ENCODE data around the gene HOXA2.

Gene HOXA2

DNA sequence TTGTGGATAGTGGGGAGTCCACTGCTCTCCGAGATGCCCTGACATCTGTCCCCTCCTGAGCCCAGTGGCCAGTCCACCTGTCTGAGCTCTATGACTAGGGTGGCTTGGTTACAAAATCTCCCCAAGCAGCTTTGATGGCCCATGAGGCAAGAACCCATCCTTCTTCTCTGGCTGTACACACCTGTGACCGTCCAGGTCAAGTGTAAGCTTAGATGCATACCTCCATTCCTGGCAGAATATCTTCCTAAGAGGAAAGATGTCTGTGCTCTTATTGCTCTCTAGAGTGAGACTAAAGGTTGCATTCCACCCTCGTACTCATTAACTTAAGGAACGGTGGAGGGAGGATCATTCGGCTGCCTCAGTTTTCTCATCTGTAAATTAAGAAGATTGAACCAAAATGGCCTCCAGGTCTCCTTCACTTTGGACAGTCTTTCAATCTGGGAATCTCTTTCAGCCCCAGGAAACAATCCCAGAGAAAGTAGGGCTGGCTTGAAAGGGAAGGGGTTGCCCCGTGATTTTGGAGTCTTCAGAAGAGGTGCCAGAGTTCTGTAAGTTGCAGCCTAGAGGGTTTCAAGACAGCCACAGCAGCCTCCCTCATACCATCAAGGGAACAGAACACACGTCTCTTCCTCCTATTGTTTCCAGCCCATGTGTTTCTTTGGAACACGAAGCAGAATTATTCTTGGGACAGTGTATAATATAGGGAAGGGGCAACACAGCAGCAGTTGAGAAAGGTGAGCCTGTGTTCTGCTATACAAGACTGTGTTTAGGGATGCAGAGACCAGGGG is 22.6 kb upstream of the HOXA2 start:
- no peak for DNase-seq (ENCODE audit: low read depth)

DNA sequence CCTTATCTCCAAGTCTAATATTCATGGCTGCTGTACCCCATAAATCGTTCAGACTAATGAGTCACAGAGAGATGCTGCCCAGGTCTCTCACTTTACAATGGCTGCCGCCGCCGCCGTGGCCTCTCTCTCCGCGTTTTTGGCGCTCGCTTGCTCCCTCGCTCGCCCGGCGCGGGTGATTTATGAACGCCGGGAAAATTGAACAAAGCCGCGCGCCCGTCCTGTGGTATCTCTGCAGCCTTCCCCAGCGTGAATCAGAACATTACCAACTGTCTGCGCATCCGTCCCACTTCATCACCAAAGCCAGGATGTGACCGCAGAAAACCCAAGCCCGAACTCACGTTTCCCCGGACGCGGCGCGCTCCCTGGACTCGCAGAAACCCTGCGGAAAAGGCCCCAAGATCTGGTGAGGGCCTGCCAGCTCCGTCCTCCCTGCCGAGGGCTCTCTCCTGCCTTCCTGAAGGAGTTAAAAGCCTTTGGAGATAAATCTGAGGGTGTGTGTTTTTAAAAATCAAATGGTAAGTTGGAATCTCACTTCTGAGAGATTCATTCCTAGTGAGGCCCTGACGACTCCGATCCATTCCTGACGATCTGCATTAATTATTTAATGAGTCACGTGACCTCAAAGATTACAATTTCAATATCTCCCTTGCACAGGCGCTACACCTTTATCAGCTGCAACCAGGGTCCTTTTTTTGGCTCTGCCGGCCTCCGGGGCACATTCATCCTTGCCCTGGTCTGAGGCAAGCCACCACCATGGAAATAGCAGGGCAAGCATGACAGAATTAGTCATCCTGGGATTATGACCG is 21.8 kb upstream of the HOXA2 start:
- DNase-seq (ENCODE audit: low read depth): no peak

DNA sequence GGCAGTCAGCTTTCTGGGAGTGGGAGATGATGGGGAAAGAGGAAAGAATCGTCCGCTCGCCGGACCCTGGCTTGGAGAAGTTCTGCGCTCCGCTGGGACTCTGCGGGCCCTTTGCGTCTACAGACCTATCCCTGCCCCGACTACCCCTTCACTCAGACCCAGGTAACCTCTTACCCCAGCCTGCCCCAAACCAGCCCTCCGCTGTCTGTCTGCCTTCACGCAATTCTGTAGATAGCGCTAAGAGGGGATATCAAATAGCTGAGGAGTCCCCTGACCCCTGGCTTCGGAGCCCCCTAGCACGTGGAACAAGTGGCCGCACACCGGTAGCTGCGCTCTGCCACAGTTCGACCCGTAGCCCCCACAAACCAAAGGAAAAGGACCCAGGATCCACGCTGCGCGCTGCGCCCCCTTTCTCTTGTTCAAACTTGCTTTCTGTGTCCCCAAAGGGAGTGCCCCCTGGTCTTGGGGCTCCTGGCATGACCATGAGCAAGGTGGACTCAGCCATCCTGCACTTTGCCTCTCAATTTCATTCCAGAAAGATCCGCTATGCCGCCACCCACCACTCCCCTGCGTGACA is 21.1 kb upstream of the HOXA2 start:
- no peak for DNase-seq (ENCODE audit: low read depth)

DNA sequence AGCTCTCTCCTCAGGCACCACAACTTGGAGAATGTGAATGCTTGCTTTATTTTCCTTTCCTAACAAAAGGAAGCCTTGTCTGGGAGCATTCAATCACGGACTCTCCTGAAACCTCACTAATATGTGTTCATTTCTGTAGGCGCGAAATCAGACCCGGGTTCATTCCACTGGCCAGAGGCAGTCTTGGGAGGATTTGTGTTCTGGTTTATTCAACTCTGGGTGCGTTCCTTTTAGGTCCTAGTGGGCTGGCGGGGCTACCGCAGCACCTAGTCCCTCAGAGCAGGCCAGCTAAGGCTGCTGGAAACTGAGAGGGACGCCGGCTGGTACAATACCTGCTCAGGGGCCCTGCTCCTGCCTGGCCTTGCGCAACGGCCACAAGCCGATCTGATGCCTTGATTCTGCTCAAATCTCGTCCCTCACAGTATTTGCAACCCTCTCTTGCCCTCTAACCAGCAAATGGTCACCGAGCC is 20.6 kb upstream of the HOXA2 start:
- DNase-seq (ENCODE audit: low read depth): no peak

DNA sequence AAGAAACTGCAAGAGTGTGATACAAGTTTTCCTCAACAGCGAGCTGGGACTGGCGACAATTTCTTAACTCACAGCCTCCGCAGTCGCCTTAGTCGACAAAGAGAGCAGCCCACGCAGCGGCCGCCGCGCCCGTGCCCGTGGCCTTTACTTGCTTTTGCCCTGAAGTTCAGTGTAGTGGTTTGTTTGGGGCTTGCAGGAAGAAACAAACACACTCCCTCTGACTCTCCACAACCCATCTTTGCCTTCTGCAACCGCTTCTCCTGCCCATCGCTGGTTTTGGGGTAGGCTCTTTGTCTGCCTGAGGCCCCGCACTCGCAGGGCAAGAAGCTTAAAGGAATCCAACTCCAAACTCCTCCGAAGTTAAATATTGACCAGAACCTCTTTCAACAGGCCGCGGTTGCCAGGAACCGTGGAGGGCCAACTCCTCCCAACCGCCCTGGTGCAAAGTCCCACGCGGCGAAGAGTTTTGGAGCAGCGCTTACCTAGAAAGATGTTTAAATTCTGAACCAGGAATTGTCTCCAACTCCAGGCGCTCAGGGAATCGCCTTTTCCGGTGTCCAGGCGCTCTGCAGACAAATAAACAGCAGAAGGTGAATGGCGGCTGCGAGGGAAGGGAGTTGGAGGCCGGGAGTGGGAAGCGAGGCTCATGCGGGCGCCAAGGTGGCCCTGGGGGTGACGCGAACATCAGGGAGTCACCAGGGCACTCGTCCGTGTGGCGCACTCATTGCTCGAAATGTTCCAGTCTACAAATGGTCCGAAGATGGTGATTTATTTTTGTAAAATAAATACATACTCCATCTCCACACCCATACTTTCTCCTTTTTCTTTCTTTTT is 19.8 kb upstream of the HOXA2 start:
- DNase-seq (ENCODE audit: low read depth): no peak

DNA sequence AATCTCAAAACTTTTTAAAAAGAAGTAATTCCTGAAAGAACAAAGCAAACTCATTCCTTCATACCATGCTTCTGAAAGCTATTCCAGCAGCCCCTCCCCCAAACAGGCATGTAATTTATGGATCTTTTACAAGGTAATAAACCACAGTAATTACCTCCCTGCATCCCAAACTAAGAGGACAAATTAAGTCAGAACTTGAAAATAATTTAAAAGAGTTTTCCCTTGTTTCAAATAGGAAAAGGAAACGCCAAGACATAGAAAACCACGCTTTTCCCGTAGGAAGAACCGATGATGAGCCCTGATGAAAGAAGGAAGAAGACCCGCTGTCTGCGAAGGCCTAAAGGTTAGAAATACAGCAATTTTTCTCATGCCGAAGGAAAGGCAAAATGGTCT is 19.2 kb upstream of the HOXA2 start:
- DNase-seq (ENCODE audit: low read depth): no peak

DNA sequence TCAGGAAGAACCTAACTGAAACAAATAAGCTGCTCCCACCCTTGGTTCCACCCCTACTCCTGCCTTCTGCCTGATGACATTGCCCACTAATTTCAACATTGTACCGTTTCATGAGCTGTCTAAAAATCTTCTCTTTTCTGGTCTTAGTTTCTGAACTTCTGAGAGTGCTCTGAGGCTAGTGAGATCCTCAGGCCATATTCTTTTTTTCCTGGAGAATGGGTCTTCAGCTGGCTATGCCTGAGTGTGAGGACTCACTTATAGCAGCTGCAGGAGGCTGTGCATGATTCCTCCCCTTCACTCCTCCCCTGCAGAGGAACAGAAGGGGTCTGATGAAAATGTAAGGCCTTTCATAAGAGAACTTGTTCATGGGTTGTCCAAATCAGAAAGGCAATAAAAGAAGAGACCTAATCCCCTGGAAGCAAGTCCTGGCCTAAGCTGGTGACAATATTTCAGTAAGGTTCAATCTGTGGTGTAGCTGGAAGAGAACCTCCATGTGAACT is 17.0 kb upstream of the HOXA2 start:
- no peak for DNase-seq (ENCODE audit: low read depth)

DNA sequence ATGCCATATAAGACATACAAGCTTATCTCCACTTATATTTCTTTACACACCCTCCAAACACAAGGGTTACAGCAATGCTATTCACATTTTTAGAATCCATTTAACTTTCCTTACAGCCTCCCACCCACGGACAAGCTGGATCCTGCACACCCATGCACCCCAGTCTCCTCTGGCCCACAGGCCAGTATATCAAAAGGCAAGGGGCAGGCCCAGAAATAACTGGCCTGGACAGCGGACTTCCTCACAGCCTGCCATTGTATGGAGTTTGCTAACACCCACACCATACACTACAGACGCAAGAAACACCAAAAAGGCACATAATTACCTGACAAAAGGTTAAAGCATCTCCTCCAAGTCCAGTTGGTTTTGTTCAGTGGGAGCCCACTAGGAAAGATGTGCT is 16.1 kb upstream of the HOXA2 start:
- DNase-seq (ENCODE audit: low read depth): no peak

DNA sequence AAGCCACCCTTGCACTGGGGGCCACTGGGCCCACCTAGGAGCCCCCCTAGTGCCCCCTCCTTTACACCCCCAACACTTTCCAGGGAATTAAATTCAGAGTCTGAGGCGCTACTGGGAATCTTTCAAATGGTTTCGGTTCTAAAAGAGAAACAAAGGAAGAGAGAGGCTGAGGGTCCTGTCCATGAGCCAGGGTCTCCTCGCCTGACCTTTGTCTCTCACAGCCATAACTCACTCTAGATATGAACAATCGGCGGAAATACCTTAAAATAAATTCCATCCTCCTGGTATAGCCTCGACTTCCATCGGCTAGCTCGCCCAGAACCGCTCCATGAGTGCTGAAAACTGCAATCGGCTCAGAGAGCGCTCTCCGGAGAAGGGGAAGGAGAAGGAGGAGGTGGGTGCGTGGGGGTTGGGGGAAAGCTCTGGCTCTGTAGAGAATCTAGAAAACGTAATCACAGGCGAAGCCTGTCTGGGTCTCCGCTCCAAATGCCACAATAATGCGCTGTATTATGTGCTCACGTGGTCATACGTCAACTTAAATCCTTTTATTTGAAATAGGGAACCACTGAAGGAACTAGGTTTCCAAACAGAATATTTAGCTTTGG is 15.5 kb upstream of the HOXA2 start:
- no peak for DNase-seq (ENCODE audit: low read depth)

DNA sequence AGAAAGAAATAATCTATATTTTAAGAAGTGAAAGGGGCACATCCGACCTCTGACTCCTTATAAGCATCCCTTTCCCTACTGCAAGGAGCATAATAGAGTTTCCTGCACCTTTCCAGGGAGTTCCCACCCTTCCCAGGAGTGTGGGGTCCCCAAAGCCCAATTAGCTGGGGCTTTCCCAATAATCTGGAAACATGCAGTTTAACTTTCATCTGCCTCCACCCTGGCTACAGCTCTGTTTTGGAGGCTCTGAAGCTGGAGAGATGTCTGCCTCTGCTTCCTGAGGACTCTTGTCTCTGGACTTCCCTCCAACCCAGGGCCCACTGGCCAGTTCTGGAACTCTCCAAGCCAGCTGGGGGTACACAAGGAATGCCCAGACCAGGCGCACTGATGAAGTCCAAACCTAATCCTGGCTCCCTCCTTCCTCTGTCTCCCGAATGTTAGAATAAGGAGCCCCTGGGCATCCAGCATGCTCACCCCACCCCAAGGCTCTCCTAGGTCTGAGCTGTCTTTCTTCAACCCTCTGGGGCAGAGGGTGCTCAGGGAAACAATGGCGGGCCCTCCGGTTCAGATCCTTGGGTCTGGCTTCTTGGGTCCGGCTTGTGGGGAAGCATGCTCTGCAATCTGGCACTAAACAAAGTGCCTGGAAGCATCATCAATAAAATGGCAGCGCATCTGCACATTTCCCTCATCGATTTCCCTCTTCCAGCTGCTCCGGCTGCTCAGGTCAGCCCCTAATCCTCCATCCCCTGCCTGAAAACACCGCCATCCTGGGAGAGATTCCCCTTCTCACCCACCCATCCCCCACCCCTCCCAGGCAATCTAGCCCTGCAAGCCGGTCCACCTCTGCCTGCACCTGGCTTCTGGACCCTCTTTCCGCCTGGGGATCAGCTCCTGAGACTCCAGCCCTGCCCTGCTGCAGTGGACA is 14.7 kb upstream of the HOXA2 start:
- no peak for DNase-seq (ENCODE audit: low read depth)

DNA sequence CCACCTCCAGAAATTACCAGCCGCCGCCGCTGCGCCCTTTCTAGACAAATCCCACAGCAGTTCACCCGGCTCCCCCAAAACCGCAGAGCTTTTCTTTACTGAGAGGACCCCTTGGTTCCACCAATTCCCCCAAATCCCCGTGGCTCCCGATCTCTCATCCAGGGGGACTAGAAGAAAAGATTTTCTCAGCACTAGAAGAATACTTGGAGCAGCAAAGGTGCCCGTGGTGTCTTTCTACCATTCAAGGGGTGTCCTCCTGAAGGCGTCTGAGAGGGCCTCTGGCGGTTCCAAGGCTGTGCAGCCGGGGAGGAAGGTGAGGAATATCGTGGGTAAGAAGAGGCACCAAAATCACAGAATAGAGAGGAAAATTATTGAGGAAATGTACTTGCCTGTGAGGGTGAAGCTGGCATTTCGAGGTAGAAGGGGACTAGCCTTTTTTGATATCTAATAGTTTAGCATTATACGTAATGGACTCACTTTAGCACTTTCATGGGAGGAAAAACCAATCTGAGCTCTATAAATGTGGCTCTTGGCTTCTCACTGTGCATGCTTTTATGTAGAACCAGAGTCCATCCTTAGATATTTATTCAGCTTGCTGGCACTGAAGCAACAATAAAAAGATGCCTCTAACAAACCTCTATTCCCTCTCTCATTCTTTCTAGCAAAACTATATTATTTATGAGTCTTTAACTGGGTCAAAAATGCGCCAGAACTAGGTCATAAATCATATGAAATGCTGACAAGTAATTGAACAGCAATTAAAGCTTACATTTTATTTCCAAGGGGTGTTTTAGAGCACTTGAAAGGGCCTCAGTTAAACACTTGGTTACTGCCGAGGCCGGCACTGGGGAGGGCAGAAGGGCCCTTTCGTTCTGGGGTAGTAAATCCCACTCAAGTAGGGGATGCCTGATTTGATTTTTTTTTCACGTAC is 13.8 kb upstream of the HOXA2 start:
- DNase-seq (ENCODE audit: low read depth): no peak

DNA sequence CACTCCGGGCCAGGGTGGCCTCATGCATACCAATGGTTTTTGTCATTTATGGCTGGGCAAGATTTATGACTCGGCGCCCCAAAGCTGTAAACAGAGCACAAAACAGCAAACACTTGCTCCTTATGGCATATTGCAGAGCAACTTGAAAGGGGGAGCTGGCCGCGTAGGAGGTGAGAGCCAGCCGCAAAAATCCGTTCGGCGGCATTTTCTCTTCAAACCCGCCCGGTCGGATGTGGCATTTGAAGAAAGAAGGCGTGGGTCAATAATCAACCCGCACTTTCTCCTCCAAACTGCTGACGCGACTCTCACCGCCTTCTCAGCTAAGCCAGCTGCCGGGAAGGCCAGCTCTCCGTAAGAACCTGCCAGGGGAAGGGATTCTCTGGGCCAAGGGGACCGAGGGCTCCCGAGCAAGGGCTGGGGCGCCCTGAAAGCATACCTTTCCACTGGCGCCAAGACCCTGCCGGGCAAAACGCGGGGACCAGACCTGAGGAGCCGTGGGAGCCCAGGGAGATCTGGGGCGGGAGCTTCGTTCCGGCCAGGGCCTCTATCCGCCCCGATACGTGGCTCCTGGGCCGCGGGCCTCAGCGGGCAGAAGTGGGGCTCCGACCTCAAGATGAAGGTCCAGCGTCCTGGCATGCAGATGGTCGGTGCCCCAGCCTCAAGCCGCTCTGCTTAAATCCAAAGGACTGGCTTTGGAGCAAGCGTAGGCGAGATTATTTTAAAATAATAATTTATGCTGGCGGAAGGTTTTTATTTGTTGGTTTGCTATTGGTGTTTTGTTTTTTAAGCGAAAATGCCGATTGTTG is 12.9 kb upstream of the HOXA2 start:
- no peak for DNase-seq (ENCODE audit: low read depth)

DNA sequence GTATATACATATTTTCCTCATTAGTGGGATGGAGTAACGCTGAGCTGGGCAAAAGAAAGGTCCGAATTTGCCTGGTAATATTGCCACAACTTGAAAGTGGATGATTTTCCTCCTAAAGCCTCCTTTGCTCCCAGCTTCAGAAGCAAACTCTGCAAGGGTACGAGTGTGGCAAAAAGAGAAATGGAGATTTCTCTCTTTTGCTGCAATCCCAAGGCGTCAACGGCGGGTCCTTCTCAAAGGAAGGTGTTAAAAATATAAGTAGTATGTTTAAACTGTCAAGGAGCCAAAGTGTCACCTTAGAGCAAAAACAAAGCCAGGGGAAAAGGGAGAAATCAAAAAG is 12.4 kb upstream of the HOXA2 start:
- DNase-seq (ENCODE audit: low read depth): no peak

DNA sequence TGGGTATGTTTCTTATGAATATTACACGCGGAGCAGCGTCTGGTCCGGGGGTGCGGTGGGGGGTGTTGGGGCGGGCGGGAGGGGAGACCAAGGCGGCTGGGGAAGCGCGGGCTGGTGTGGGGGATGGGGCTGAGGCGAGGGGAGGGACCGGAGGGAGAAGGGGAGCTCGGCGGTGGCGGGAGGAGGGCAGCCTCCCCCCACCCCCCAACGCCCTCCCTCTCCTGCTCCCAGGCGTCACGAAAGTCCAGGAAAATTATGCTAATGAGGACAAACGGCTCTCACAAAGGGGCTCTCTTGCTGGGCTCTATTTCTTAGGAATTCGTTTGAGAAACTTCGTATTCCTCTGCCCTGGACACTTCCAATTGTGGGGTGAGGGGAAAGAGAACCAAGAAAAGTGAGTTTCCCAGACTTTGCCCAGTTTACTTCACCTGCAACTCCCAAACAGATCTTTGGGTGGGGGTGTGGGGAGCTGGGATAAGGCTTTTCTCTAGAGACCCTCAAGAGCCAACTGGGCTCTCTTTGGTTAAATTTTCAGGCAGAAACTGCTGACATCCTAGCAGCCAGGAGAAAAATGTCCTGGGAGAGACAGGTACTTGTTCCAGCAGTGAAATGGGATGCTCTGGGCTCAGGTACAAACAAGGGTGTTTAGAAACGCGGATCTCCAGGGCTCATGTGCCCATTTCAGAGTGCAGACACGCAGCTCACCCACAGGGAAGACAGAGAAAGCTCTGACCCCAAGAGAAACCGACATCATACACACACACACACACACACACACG is 11.7 kb upstream of the HOXA2 start:
- DNase-seq (ENCODE audit: low read depth): no peak

DNA sequence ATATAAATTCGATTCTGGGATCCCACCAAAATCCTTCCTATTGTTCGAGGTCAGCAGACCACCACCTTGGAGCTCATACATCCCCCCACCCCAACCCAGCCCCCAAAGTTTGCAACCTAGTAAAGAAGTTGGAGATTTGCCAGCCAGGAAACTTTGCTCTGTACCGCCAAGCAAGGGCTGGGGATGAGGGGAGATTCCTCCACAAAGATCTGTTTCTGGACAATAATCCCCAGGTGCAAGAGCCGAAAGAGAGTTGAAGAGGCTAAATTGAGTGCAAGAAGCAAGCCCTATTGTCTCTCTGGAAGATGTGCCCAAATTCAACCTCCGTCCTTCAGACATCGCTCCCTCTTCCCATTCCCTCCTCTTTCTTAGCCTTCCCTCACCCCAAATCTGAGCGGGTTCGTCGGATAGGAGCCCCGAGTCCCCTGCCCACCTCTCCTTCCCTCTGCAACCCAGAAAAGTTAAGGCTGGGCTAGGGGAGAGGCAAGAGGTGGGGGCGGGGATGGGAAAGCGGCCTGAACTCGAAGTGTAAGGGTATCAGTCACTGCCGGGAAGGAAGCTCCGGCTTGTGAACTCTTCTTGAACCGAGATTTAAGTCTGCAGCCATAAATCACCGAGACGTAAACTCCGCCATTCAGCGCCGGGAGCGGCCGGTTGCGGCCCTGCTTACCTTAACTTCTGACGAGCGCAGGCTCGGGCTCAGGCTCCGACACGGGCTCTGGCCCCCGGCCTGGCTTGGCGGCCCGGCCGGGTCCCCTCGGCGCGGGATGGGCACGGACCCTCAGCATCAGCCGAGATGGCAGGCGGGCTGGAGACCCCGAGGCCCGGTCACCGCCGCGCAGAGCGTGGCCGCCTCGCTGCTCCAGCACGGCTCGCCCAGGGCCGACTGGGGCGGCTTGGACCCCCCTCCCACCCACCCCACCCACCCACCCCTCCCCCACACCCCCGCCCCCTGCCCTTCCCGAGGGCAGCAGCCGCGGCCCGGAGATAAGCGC is 10.8 kb upstream of the HOXA2 start:
- DNase-seq (ENCODE audit: low read depth): no peak

DNA sequence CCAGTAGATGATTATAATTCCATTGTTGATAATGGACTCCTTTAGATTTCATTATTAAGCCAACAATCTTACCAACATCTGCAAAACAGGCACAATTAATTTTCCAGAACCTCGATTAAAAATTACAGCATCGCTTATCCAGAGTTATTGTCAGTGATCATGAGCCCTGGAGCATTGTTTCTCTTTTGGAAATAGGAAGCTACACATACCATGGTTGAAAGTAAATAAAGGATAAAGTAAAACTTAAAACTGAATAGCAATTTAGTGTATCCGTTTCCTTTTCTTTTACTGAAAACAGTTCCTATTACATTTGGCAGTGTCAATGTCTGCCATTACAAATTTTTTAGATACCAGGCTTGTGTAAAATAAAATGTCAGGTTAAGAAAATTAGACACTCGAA is 9.9 kb upstream of the HOXA2 start:
- no peak for DNase-seq (ENCODE audit: low read depth)
